ENCODE measurements around the gene RANBP1. TPM values are rescaled to one million over a fixed set of nuclear protein-coding genes. Genes with fewer than 3 reads are reported as not detected.

Gene RANBP1
- total RNA-seq, 1 donor from 2014 or later = 133 TPM

- TF ChIP-seq, protein P1, sequence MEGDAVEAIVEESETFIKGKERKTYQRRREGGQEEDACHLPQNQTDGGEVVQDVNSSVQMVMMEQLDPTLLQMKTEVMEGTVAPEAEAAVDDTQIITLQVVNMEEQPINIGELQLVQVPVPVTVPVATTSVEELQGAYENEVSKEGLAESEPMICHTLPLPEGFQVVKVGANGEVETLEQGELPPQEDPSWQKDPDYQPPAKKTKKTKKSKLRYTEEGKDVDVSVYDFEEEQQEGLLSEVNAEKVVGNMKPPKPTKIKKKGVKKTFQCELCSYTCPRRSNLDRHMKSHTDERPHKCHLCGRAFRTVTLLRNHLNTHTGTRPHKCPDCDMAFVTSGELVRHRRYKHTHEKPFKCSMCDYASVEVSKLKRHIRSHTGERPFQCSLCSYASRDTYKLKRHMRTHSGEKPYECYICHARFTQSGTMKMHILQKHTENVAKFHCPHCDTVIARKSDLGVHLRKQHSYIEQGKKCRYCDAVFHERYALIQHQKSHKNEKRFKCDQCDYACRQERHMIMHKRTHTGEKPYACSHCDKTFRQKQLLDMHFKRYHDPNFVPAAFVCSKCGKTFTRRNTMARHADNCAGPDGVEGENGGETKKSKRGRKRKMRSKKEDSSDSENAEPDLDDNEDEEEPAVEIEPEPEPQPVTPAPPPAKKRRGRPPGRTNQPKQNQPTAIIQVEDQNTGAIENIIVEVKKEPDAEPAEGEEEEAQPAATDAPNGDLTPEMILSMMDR (IDR thresholded peaks at IDR 0.05) = no peak
- Mint-ChIP-seq H3K4me3 (no peak overlapping the region), H3K36me3 (ENCODE audit: low read depth) (peaks cover 6% of the 10 kb centered on the region), H3K27ac (no peak overlapping the region), H3K4me1 (peaks cover 37% of the 10 kb centered on the region), H3K27me3 (no peaks in the 10 kb centered on the region), H3K9me3 (no peaks in the 10 kb centered on the region)
- ATAC-seq (ENCODE audit: low read depth) = no peak
- ChIA-PET CTCF (no interaction called here), POLR2A (no interaction called here)
- DNase-seq = no peak
- intact Hi-C loops (cut with micrococcal nuclease) = no loop called here
Observed at GRCh38 chr22:20137671-20138416, 21.9 kb downstream of the RANBP1 start.

DNA sequence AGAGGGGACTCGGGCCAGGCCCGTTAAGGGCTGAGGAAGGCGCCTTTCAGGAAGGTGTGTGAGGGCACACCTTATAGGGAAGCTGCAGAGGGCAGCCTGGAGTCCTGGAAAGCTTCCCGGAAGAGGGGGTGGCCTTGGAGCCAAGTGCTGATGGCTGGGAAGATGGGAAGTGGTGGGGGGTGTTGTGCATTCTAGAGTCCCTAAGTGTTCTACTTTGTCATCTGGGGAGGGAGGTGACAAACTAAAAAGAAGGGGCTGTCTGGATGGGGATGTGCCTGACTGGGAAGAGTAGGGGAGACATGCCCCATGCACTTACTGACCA lies 22.5 kb downstream of the RANBP1 start:
- ChIA-PET CTCF (no interaction called here), POLR2A (no interaction called here)
- intact Hi-C loops (cut with micrococcal nuclease) = no loop called here
- ATAC-seq (ENCODE audit: low read depth) (no peak), DNase-seq (no peak)
- Mint-ChIP-seq H3K4me3 (no peak overlapping the region), H3K36me3 (ENCODE audit: low read depth) (peaks cover 6% of the 10 kb centered on the region), H3K27ac (no peak overlapping the region), H3K27me3 (no peaks in the 10 kb centered on the region), H3K9me3 (no peaks in the 10 kb centered on the region), H3K4me1 (peaks cover 32% of the 10 kb centered on the region)
- TF ChIP-seq, protein P1 (IDR thresholded peaks at IDR 0.05) = no peak

- POLR2A ChIA-PET = no interaction called here
- DNase-seq = no peak
- TF ChIP-seq, protein P1 (IDR thresholded peaks at IDR 0.05) = no peak
Observed at GRCh38 chr22:20138868-20139267, 23.0 kb downstream of the RANBP1 start.

DNA sequence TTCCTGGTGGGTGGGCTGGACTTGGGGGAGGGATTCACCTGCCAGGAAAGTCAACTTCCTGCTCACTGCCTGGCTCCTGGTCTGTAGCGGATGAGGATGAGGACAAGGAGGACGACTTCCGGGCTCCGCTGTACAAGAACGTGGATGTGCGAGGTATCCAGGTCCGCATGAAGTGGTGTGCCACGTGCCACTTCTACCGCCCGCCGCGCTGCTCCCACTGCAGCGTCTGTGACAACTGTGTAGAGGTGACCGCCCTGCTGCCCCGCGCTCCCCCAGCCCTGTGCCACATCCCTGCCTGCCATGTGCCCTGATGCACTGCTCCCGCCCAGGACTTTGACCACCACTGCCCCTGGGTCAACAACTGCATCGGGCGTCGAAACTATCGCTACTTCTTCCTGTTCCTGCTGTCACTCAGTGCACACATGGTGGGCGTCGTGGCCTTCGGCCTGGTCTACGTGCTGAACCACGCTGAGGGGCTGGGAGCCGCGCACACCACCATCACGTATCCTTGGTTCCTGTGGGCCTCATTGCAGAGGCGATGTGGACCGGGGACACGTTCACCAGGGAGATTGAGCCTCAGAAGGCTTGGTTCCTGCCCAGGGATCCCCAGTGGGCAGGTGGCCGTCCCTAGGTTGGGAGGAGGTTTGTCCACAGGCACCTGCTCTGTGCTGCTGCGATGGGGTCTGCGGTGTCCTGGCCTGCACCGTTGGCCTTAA lies 23.6 kb downstream of the RANBP1 start:
- Mint-ChIP-seq H3K4me1 (peaks cover 22% of the 10 kb centered on the region), H3K9me3 (no peaks in the 10 kb centered on the region), H3K27me3 (no peaks in the 10 kb centered on the region), H3K36me3 (ENCODE audit: low read depth) (peaks cover 10% of the 10 kb centered on the region), H3K27ac (no peak overlapping the region), H3K4me3 (no peak overlapping the region)
- ChIA-PET CTCF (no interaction called here), POLR2A (no interaction called here)
- TF ChIP-seq, protein P1 (IDR thresholded peaks at IDR 0.05) = no peak
- no peak for DNase-seq
- intact Hi-C loops (cut with micrococcal nuclease) = no loop called here
- no peak for ATAC-seq (ENCODE audit: low read depth)

More at GRCh38 chr22:20138868-20139267, 23.0 kb downstream of the RANBP1 start:
- intact Hi-C loops (cut with micrococcal nuclease) = no loop called here
- no peaks in the 10 kb centered on the region for H3K9me3 Mint-ChIP-seq
- H3K4me1 Mint-ChIP-seq = peaks cover 27% of the 10 kb centered on the region
- no peak overlapping the region for H3K27ac Mint-ChIP-seq
- no peaks in the 10 kb centered on the region for H3K27me3 Mint-ChIP-seq
- H3K36me3 Mint-ChIP-seq (ENCODE audit: low read depth) = peaks cover 8% of the 10 kb centered on the region
- CTCF ChIA-PET = no interaction called here
- no peak overlapping the region for H3K4me3 Mint-ChIP-seq
- no peak for ATAC-seq (ENCODE audit: low read depth)

- Mint-ChIP-seq H3K9me3 (no peaks in the 10 kb centered on the region), H3K27me3 (no peaks in the 10 kb centered on the region), H3K4me3 (no peak overlapping the region), H3K36me3 (ENCODE audit: low read depth) (peaks cover 10% of the 10 kb centered on the region), H3K4me1 (peaks cover 18% of the 10 kb centered on the region), H3K27ac (no peak overlapping the region)
- intact Hi-C loops (cut with micrococcal nuclease) = no loop called here
- DNase-seq (no peak), ATAC-seq (ENCODE audit: low read depth) (no peak)
- TF ChIP-seq, protein P1 (IDR thresholded peaks at IDR 0.05) = no peak
- ChIA-PET CTCF (no interaction called here), POLR2A (no interaction called here)
Observed at GRCh38 chr22:20140107-20140445, 24.2 kb downstream of the RANBP1 start.
